GM12892 (cell line): Measurements from ENCODE around the gene CLASP1.

Experiments used
- POLR2A ChIP-seq: IDR thresholded peaks from 2 replicates; pipeline ENCODE4 v1.6.1; 2011; ENCODE audit warnings: low read depth, low read length, control low read depth
- POLR2AphosphoS5 ChIP-seq: IDR thresholded peaks from 2 replicates; pipeline ENCODE4 v1.6.1; 2011; ENCODE audit warnings: low read depth, low read length, control low read depth
- TAF1 ChIP-seq: IDR thresholded peaks from 2 replicates; pipeline ENCODE4 v1.6.1; 2011; ENCODE audit warnings: low read depth, mild to moderate bottlenecking, control low read depth, low read length, borderline replicate concordance

DNA sequence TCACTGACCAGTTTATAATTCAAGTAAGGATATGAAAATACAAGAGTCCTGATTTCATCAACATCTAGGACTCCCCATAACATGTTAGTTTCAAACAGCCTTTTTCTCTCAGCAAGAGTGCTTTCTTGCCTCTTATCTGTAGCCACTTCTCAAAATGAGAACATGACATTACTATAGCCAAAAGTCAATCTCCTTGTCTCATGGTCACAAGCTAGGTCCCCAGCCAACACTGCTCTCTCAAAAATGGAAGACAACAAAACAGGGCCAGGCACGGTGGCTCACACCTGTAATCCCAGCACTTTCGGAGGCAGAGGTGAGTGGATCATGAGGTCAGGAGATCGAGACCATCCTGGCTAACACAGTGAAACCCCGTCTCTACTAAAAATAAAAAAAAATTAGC lies 15.8 kb downstream of the CLASP1 start:
- no peak for TF ChIP-seq POLR2A
- TF ChIP-seq POLR2AphosphoS5: no peak
- TF ChIP-seq TAF1: no peak
